ENCODE results near the gene CD9.
A peak's percentile ranks its signal among the peaks of the same experiment; 100 is the strongest.

CD9 gene

GRCh38 chr12:6276956-6277620, 76.9 kb downstream of the CD9 start:
- no peak for DNase-seq

GRCh38 chr12:6277982-6278438, 77.8 kb downstream of the CD9 start:
- DNase-seq, result no peak

DNA sequence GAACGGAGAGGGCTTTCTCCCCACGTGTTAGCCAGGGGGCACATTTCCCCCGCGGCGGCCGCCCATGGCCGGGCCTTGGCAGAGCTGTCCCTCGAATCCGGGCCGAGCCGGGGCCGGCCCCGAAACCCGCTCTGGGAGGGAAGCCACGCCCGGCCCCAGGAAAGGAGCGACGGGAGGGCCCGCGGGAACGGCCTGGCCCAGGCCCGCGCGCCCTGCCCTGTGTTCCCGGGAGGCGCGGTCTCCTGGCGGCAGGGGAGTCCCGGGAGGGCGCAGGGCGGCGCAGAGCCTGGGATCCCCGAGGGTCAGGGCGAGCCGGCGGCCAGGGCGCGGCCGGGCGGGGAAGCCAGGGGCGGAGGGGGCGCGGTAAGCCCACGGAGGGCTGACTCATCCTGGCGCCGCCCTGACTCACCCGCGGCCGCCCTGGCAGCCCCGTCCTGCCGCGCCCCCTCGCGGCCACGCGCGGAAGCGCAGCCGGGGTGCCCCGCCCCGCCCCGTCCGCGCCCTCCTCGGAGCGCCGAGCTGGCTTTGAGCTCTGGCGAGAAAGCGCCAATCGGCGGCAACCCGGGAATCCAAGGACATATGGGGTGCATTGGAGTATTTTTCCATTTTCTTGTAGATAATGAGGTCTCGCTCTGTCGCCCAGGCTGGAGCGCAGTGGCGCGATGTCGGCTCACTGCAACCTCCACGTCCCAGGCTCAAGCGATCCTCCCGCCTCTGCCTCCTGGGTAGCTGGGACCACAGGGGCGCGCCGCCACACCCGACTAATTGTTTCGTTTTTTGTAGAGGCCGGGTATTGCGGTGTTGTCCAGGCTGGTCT, 78.4 kb downstream of the CD9 start:
- peak; percentile 36 to 43 for DNase-seq

- DNase-seq, result no peak
Observed at GRCh38 chr12:6279256-6279628, 79.0 kb downstream of the CD9 start.

DNA sequence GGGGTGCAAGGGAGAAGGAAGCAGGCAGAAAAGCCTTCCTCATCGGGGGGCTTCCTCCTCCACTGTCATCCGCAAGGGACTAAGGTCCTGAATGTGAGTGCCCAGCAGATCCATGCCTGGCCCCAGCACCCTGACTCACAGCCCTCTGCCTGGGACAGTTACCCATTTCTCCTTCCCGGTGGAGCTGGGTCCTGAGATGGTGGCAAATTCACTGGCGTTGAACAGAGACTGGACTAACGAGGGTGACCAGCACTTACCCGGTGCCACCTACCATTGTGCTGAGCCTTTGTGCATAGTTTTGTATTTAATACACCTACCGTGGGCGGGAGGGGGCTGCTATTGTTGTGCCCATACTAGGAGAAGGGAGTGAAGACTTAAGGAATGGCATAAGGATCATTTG, 79.4 kb downstream of the CD9 start:
- no peak for DNase-seq

GRCh38 chr12:6280053-6280469, 79.9 kb downstream of the CD9 start:
- DNase-seq, result no peak

DNA sequence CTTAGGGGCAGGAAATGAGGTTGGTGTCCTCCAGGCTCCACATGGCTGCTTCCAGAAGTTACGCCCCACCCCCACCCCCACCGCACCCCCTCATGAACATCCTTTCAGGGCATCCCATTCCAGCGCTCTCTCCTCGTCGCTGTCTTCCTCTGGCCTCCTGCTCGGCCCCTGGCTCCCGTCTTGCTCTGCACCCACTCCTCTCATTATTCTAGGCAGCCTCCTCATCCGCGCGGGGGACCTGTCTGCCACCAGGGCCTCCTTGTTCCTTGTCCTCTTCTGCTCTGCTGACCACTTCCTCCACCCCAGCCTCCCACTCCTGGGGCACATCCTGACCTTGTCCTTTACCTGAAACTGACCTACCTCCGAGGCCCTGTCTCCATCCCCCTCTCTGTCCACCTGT, 80.5 kb downstream of the CD9 start:
- DNase-seq, result no peak

- DNase-seq, result no peak
Observed at GRCh38 chr12:6281081-6281809, 81.0 kb downstream of the CD9 start.

- no peak for DNase-seq
Observed at GRCh38 chr12:6282453-6282840, 82.2 kb downstream of the CD9 start.

DNA sequence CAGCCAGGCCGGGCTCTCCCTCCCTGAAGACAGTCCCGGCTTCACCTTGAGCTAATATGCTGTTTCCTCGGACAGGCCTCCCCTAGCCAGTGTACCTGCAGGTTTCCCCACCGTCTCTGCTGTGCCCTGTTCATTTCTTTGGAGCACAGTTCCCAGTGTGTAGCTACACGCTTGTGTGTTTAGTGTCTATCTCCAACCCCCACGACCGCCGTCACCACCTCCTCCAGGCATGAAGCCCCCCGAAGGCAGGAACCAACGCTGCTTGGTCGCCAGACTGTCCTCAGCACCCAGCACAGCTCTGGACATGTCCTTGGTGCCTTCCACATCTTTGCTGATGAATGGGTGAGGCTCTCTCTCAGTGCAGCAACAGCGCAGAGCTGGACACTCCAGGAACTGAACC, 84.1 kb downstream of the CD9 start:
- no peak for DNase-seq

DNA sequence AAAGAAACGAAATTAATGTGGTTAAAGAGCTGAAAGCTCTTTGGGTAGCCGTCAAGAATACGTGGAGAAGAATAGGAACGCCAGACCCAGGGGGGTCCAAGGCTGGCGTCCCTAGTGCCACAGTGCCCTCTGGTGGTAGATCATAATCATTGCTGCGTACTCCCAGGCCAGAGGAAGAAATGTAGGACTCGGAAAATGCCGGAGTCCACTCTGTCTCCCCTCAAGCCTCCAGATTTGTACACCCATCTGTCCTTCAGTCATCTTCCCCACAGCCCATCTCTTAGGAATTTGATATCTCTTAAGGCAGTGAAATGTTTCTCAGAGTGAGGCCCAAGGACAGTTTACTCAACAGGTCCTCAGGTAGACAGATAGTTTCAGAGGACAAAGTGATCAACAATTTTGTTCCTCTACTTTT, 84.9 kb downstream of the CD9 start:
- DNase-seq, result peak; percentile 22 to 25

- DNase-seq, result no peak
Observed at GRCh38 chr12:6285532-6286306, 85.5 kb downstream of the CD9 start.
